GM18505 (cell line): ENCODE data around the gene GPR161.
"Not testable (repeated sequence)": the region's sequence is repeated elsewhere in the genome, so short reads cannot be mapped to it uniquely, and the experiment has no call there.

Experiments
- ATAC-seq: cut with Tn5 transposase; IDR thresholded peaks from one replicate; pipeline ENCODE4 v1.9.1; 2021; ENCODE audit not compliant: unreplicated experiment
- POLR2A ChIP-seq: IDR thresholded peaks from 4 replicates; pipeline ENCODE4 v1.6.1; 2011; ENCODE audit warnings: borderline replicate concordance; ENCODE audit not compliant: insufficient read depth, insufficient read length; ENCODE audit errors: extremely low read depth

Gene GPR161

GRCh38 chr1:168159251-168159650, 22.5 kb upstream of the GPR161 start:
- no peak for ATAC-seq
- no peak for TF ChIP-seq POLR2A

GRCh38 chr1:168157638-168158037, 20.9 kb upstream of the GPR161 start:
- no peak for ATAC-seq
- no peak for TF ChIP-seq POLR2A

- no peak for TF ChIP-seq POLR2A
- no peak for ATAC-seq
Measured at GRCh38 chr1:168155910-168156309, 19.2 kb upstream of the GPR161 start.

- not testable (repeated sequence) for ATAC-seq
Measured at GRCh38 chr1:168154707-168155106, 18.0 kb upstream of the GPR161 start.

DNA sequence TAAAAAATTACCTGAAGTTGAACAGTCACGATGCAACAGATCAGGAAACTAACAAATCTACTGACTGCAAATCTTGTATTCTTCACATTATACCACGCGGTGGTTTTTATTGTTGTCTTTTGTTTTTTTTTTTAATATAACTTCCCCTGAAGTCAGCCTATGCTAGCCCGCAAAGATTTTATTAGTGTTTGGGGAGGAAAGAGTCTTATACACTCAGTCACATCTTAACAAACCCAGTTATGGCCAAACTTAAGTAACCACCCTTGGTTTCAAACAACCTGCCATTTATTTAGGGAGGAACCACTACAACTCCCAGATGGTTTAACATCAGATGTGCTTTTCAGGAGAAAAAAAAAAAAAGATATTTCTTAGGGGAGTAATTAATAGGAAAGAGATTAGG, 15.2 kb upstream of the GPR161 start:
- TF ChIP-seq POLR2A, result no peak
- ATAC-seq, result no peak

GRCh38 chr1:168150283-168150682, 13.6 kb upstream of the GPR161 start:
- no peak for TF ChIP-seq POLR2A
- no peak for ATAC-seq

GRCh38 chr1:168148916-168149315, 12.2 kb upstream of the GPR161 start:
- no peak for ATAC-seq

DNA sequence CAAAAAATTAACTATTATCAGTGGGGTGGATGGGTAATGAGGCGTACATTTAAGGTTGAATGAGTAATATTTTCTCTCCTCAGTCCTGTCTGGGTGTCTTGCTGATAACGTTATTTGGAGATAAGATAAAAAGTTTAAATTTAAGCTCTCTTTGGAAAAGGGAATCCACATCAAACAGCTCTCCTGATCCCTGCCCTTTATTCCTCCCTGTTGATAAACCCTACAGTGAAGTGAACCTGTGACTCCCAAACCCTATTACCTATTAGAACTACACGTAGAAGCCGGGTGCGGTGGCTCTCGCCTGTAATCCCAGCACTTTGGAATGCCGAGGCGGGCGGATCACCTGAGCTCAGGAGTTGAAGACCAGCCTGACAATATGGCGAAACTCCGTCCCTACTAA, 9.9 kb upstream of the GPR161 start:
- TF ChIP-seq POLR2A, result no peak
- ATAC-seq, result no peak

More at GRCh38 chr1:168148916-168149315, 12.2 kb upstream of the GPR161 start:
- TF ChIP-seq POLR2A, result no peak

GRCh38 chr1:168146160-168146539, 9.4 kb upstream of the GPR161 start:
- ATAC-seq, result no peak

GRCh38 chr1:168145184-168146159, 8.7 kb upstream of the GPR161 start:
- no peak for TF ChIP-seq POLR2A
- peak; percentile 89 for ATAC-seq

More at GRCh38 chr1:168146160-168146539, 9.4 kb upstream of the GPR161 start:
- no peak for TF ChIP-seq POLR2A

GRCh38 chr1:168141871-168142385, 5.2 kb upstream of the GPR161 start:
- TF ChIP-seq POLR2A, result no peak
- no peak for ATAC-seq

DNA sequence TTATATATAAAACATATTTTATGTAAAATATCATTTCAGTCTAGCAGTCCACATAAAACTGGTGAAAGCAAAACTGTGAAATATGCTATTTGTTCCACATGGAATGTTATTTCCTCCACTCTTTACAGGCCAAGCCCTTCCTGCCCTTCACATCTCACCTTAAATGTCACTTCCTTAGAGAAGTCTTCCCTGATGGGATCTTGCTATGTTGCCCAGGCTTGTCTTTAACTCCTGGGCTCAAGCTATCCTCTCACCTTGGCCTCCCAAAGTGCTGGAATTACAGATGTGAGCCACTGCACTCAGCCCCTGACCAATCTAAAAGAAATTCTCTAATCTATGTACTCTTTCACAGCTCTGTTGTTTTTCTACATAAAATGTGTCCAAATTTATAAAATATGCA, 2.3 kb upstream of the GPR161 start:
- no peak for ATAC-seq
- TF ChIP-seq POLR2A, result no peak

GRCh38 chr1:168138134-168138533, 1.4 kb upstream of the GPR161 start:
- TF ChIP-seq POLR2A, result no peak
- ATAC-seq, result no peak

DNA sequence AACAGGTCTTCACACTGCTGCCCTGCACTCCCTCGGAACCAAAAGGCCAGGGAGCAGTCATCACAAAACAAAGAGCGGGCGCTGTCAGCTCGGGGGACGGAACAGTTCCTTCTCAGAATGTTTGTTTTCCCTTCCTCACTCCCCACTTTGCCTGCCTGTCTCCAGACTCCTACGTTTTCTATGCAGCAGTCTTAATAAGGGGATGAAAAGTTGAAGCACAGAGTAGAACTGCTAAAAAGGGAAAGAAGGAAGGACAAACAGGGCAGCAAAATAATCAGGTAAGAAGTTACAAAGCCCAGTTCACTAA, 738 bp upstream of the GPR161 start:
- TF ChIP-seq POLR2A, result no peak
- ATAC-seq, result no peak

DNA sequence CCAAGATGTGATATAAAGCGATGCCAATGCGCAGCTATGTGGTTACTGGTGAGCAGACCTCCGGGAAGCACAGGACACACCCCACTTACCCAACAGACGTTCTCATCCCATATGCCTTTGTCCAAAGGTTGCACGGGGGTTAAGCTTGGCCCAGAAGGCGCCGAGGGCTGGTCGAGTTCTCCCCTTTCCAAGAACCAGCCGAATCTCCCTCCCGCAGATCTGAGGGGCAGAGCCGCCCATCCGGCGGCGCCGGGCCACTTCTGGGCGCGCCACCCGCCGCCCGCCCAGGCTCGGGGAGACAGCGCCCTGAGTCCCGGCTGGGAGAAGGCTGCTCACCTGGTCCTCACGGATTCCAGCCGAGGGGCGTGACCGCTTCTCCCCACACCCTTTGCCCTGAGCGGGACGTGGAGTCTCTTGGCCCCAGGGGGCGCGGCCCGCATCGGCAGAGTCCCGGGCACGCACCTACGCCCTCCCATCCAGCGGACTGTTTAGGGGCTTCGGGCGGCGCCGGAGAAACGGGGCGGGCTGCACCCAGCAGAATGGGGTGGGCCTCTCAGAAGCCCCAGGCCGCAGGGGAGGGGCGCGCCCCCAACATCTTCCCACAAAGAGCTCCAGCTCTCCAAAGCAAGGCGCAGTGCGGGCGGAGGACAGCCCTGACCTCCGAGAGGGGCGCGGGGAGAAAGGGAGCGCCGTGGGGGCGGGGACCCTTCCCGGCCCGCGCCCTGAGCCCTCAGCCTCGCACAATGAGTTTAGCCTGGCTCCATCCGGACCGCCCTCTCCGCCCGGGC, 615 bp downstream of the GPR161 start:
- no peak for TF ChIP-seq POLR2A
- no peak for ATAC-seq
